Measurements from ENCODE around the gene CENPN.

DNA sequence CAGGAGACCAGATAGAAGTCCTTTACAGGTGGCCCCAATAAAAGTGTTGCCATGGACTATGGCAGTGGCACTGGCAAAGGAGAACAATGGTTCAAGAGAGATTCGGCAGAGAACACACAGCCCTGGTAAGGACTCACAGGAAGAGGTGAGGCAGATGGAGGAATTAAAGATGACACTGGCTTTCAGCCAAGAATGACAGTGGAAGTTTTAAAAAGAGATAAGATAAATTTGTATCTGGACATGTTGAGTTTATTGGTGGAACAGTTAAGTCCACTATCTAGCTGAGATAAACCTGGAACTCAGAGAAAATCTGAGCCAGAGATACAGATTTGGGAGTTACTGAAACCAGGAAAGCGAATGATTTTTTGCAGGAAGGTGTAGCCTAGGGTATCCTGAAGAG lies 20.5 kb upstream of the CENPN start:
- TF ChIP-seq POLR2A (IDR thresholded peaks at IDR 0.05; ENCODE audit: control extremely low read depth in 1 of 2, low read depth in 2 of 2, low read length in 2 of 2) (no peak), YY1 (IDR thresholded peaks at IDR 0.05; ENCODE audit: low read depth, low read length) (no peak), EP300 (IDR thresholded peaks at IDR 0.05; ENCODE audit: borderline replicate concordance in 1 of 2, low read depth in 2 of 2, low read length in 2 of 2) (no peak), ZNF274 (IDR thresholded peaks at IDR 0.05; ENCODE audit: borderline replicate concordance, extremely low read depth, low read length) (no peak), SP1 (IDR thresholded peaks at IDR 0.05; ENCODE audit: low read depth, low read length) (no peak), SRF (IDR thresholded peaks at IDR 0.05; ENCODE audit: low read depth, low read length) (no peak), JUN (IDR thresholded peaks at IDR 0.05; ENCODE audit: low read depth, low read length) (no peak)
- TF ChIP-seq, protein P1, sequence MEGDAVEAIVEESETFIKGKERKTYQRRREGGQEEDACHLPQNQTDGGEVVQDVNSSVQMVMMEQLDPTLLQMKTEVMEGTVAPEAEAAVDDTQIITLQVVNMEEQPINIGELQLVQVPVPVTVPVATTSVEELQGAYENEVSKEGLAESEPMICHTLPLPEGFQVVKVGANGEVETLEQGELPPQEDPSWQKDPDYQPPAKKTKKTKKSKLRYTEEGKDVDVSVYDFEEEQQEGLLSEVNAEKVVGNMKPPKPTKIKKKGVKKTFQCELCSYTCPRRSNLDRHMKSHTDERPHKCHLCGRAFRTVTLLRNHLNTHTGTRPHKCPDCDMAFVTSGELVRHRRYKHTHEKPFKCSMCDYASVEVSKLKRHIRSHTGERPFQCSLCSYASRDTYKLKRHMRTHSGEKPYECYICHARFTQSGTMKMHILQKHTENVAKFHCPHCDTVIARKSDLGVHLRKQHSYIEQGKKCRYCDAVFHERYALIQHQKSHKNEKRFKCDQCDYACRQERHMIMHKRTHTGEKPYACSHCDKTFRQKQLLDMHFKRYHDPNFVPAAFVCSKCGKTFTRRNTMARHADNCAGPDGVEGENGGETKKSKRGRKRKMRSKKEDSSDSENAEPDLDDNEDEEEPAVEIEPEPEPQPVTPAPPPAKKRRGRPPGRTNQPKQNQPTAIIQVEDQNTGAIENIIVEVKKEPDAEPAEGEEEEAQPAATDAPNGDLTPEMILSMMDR (IDR thresholded peaks at IDR 0.05; ENCODE audit: control extremely low read depth in 1 of 3, insufficient read depth in 1 of 3, low read depth in 1 of 3, low read length in 3 of 3): no peak
- TF ChIP-seq, protein P2, sequence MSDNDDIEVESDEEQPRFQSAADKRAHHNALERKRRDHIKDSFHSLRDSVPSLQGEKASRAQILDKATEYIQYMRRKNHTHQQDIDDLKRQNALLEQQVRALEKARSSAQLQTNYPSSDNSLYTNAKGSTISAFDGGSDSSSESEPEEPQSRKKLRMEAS (IDR thresholded peaks at IDR 0.05): no peak
